22Rv1 (cell line): ENCODE measurements around the gene ARF6.
"Not testable (repeated sequence)": the region's sequence is repeated elsewhere in the genome, so short reads cannot be mapped to it uniquely, and the experiment has no call there.

Experiments used
- ZFX ChIP-seq: fragments of 450-650 bp; IDR thresholded peaks from 2 replicates; pipeline ENCODE4 v1.6.1; 2017; ENCODE audit warnings: antibody characterized with exemption, borderline replicate concordance
- TF ChIP-seq, protein P1 (sequence below): fragments of 450-650 bp; IDR thresholded peaks from 2 replicates; pipeline ENCODE4 v1.5.1; 2017; ENCODE audit warnings: mild to moderate bottlenecking

DNA sequence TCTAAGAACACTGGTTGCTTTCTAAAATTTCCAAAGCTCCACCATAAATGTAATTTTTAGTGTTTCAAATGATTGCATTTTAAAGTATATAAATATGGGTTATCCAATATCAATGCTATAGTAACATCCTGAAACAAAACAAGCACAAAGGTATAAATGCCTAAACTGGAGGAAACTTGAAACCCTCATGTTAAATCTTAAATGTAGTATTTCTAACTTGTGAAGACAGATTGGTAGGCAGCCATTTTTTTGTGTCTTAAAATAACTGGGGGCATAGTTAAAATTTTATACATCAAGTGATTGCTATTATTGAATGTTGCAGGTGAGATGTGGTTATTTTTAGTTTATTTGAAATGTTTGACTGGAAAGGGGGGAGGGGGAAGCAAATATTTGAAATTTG, 3.4 kb downstream of the ARF6 start:
- TF ChIP-seq, protein P1, sequence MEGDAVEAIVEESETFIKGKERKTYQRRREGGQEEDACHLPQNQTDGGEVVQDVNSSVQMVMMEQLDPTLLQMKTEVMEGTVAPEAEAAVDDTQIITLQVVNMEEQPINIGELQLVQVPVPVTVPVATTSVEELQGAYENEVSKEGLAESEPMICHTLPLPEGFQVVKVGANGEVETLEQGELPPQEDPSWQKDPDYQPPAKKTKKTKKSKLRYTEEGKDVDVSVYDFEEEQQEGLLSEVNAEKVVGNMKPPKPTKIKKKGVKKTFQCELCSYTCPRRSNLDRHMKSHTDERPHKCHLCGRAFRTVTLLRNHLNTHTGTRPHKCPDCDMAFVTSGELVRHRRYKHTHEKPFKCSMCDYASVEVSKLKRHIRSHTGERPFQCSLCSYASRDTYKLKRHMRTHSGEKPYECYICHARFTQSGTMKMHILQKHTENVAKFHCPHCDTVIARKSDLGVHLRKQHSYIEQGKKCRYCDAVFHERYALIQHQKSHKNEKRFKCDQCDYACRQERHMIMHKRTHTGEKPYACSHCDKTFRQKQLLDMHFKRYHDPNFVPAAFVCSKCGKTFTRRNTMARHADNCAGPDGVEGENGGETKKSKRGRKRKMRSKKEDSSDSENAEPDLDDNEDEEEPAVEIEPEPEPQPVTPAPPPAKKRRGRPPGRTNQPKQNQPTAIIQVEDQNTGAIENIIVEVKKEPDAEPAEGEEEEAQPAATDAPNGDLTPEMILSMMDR: not testable (repeated sequence)
- TF ChIP-seq ZFX: not testable (repeated sequence)
